OCI-LY1 (cell line): ENCODE measurements around the gene GABBR2.

Experiments
- H2AFZ ChIP-seq: fragments of 200-600 bp; sonication (generic), shearing (Covaris generic); 2 replicates; pipeline ENCODE4 v1.6.0; 2014; ENCODE audit warnings: antibody characterized with exemption, mild to moderate bottlenecking, low read length
- H3F3A ChIP-seq: fragments of 200-600 bp; sonication (generic), shearing (Covaris generic); 2 replicates; pipeline ENCODE4 v1.6.0; 2014; ENCODE audit warnings: mild to moderate bottlenecking, antibody characterized with exemption, low read length, moderate library complexity; ENCODE audit not compliant: insufficient read depth
- H3K27ac ChIP-seq: fragments of 200-600 bp; sonication (generic); 2 replicates; pipeline ENCODE4 v1.5.1; 2014; ENCODE audit warnings: low read length, mixed run types, mild to moderate bottlenecking, low read depth; ENCODE audit not compliant: poor library complexity, severe bottlenecking
- H3K27me3 ChIP-seq: fragments of 200-600 bp; sonication (generic); 2 replicates; pipeline ENCODE4 v1.6.0; 2014; ENCODE audit warnings: antibody characterized with exemption, mild to moderate bottlenecking, low read length, moderate library complexity; ENCODE audit not compliant: insufficient read depth
- H3K36me3 ChIP-seq: fragments of 200-600 bp; sonication (generic); 2 replicates; pipeline ENCODE4 v1.6.1; 2014; ENCODE audit warnings: mild to moderate bottlenecking, antibody characterized with exemption, low read length, moderate library complexity, mixed read lengths; ENCODE audit not compliant: insufficient read depth
- H3K4me1 ChIP-seq: fragments of 200-600 bp; sonication (generic); 2 replicates; pipeline ENCODE4 v1.5.1; 2014; ENCODE audit warnings: mild to moderate bottlenecking, low read length, moderate library complexity; ENCODE audit not compliant: insufficient read depth, severe bottlenecking
- H3K4me2 ChIP-seq: fragments of 200-600 bp; sonication (generic), shearing (Covaris generic); 2 replicates; pipeline ENCODE4 v1.6.1; 2014; ENCODE audit warnings: low read length
- H3K4me3 ChIP-seq: fragments of 200-600 bp; sonication (generic); 2 replicates; pipeline ENCODE4 v1.5.1; 2014; ENCODE audit warnings: low read length, low read depth, mild to moderate bottlenecking, mixed read lengths; ENCODE audit not compliant: poor library complexity, severe bottlenecking
- H3K79me2 ChIP-seq: fragments of 200-600 bp; shearing (Covaris generic); 2 replicates; pipeline ENCODE4 v1.6.1; 2016; ENCODE audit warnings: mixed run types, low read length, mixed read lengths; ENCODE audit not compliant: insufficient read depth
- H3K9ac ChIP-seq: fragments of 200-600 bp; sonication (generic), shearing (Covaris generic); 2 replicates; pipeline ENCODE4 v1.6.1; 2014; ENCODE audit warnings: mild to moderate bottlenecking, low read length, mixed read lengths
- H3K9me2 ChIP-seq: fragments of 200-600 bp; sonication (generic), shearing (Covaris generic); 2 replicates; pipeline ENCODE4 v1.6.1; 2014; ENCODE audit warnings: low read depth, mild to moderate bottlenecking, low read length, mixed read lengths
- H3K9me3 ChIP-seq: fragments of 200-600 bp; shearing (Covaris generic); 2 replicates; pipeline ENCODE4 v1.6.1; 2014; ENCODE audit warnings: low read length, mixed read lengths
- H4K20me1 ChIP-seq: fragments of 200-600 bp; sonication (generic), shearing (Covaris generic); 2 replicates; pipeline ENCODE4 v1.6.0; 2016; ENCODE audit warnings: mild to moderate bottlenecking, low read length; ENCODE audit not compliant: insufficient read depth
- CTCF ChIP-seq: fragments of 200-600 bp; sonication (generic), shearing (Covaris generic); IDR thresholded peaks from 2 replicates; pipeline ENCODE4 v1.5.1; 2017; ENCODE audit warnings: mild to moderate bottlenecking, antibody characterized with exemption, low read length, moderate library complexity, mixed read lengths
- EZH2 ChIP-seq: fragments of 200-600 bp; sonication (generic), shearing (Covaris generic); IDR thresholded peaks from 2 replicates; pipeline ENCODE4 v1.8.0; 2017; ENCODE audit warnings: borderline replicate concordance, mixed run types, mild to moderate bottlenecking, antibody characterized with exemption, low read length, moderate library complexity, mixed read lengths

GABBR2 gene

GRCh38 chr9:98692392-98692791 lies 16.3 kb downstream of the GABBR2 start:
- no peak overlapping the region for H3K4me3 ChIP-seq
- no peaks in the 10 kb centered on the region for H3K36me3 ChIP-seq
- no peaks in the 10 kb centered on the region for H3K9me3 ChIP-seq
- H4K20me1 ChIP-seq = no peaks in the 10 kb centered on the region
- H3K9ac ChIP-seq = no peak overlapping the region
- no peak overlapping the region for H2AFZ ChIP-seq
- H3K27me3 ChIP-seq = no peaks in the 10 kb centered on the region; the same call in 1 of the 2 replicates
- TF ChIP-seq CTCF = no peak
- no peak for TF ChIP-seq EZH2
- no peaks in the 10 kb centered on the region for H3K79me2 ChIP-seq
- no peaks in the 10 kb centered on the region for H3F3A ChIP-seq
- H3K4me1 ChIP-seq = no peaks in the 10 kb centered on the region
- no peaks in the 10 kb centered on the region for H3K9me2 ChIP-seq
- H3K27ac ChIP-seq = no peak overlapping the region
- H3K4me2 ChIP-seq = no peak overlapping the region

- H3K4me1 ChIP-seq = no peaks in the 10 kb centered on the region
- H3K4me2 ChIP-seq = no peak overlapping the region
- no peaks in the 10 kb centered on the region for H4K20me1 ChIP-seq
- no peak for TF ChIP-seq CTCF
- TF ChIP-seq EZH2 = no peak
- H3K9me3 ChIP-seq = no peaks in the 10 kb centered on the region
- H3K27me3 ChIP-seq = no peaks in the 10 kb centered on the region; the same call in 1 of the 2 replicates
- H3K27ac ChIP-seq = no peak overlapping the region
- H3F3A ChIP-seq = no peaks in the 10 kb centered on the region
- H3K79me2 ChIP-seq = no peaks in the 10 kb centered on the region
- no peaks in the 10 kb centered on the region for H3K9me2 ChIP-seq
- no peak overlapping the region for H3K9ac ChIP-seq
- no peaks in the 10 kb centered on the region for H3K36me3 ChIP-seq
- no peak overlapping the region for H3K4me3 ChIP-seq
- no peak overlapping the region for H2AFZ ChIP-seq
These were observed 16.8 kb downstream of the GABBR2 start for GRCh38 chr9:98691890-98692289.

GRCh38 chr9:98690686-98691085 lies 18.0 kb downstream of the GABBR2 start:
- no peaks in the 10 kb centered on the region for H3K36me3 ChIP-seq
- H3K4me2 ChIP-seq = no peak overlapping the region
- H3K9me3 ChIP-seq = no peaks in the 10 kb centered on the region
- H4K20me1 ChIP-seq = no peaks in the 10 kb centered on the region
- no peaks in the 10 kb centered on the region for H3F3A ChIP-seq
- H3K9ac ChIP-seq = no peak overlapping the region
- TF ChIP-seq CTCF = no peak
- TF ChIP-seq EZH2 = no peak
- no peak overlapping the region for H3K27ac ChIP-seq
- H3K4me3 ChIP-seq = no peak overlapping the region
- H3K4me1 ChIP-seq = no peaks in the 10 kb centered on the region
- no peak overlapping the region for H2AFZ ChIP-seq
- no peaks in the 10 kb centered on the region for H3K79me2 ChIP-seq
- H3K27me3 ChIP-seq = no peaks in the 10 kb centered on the region; the same call in 1 of the 2 replicates
- no peaks in the 10 kb centered on the region for H3K9me2 ChIP-seq
